NB4 (cell line): ENCODE data around the gene MYO1D.

Experiments
- DNase-seq: peaks from one replicate; pipeline ENCODE4 v3.0.0; 2010; ENCODE audit warnings: low read depth
- H3K4me3 ChIP-seq: one replicate; pipeline ENCODE4 v1.5.1; 2011; ENCODE audit warnings: mild to moderate bottlenecking, low read depth, low read length, moderate library complexity
- CTCF ChIP-seq: IDR thresholded peaks from one replicate; pipeline ENCODE4 v1.5.1; 2012; ENCODE audit warnings: low read depth, low read length
- MAX ChIP-seq: IDR thresholded peaks from 2 replicates; pipeline ENCODE4 v1.6.1; 2011; ENCODE audit warnings: low read depth, low read length
- MYC ChIP-seq: IDR thresholded peaks from 2 replicates; pipeline ENCODE4 v1.6.1; 2011; ENCODE audit warnings: low read depth, low read length
- POLR2A ChIP-seq: IDR thresholded peaks from 2 replicates; pipeline ENCODE4 v1.6.1; 2011; ENCODE audit warnings: mild to moderate bottlenecking; ENCODE audit not compliant: insufficient read length; ENCODE audit errors: extremely low read depth

The MYO1D gene

GRCh38 chr17:32609884-32610650, 266.9 kb downstream of the MYO1D start:
- H3K4me3 ChIP-seq, result no peak overlapping the region
- DNase-seq, result no peak
- TF ChIP-seq MYC, result no peak
- TF ChIP-seq CTCF, result no peak
- TF ChIP-seq POLR2A, result no peak
- no peak for TF ChIP-seq MAX

- H3K4me3 ChIP-seq, result no peak overlapping the region
- TF ChIP-seq MAX (peak; percentile 50), POLR2A (no peak), CTCF (peak; percentile 48), MYC (no peak)
- DNase-seq, result peak; percentile 82
Measured at GRCh38 chr17:32609085-32609484, 267.8 kb downstream of the MYO1D start.

- TF ChIP-seq MYC, result no peak
- no peak for TF ChIP-seq POLR2A
- no peak for TF ChIP-seq CTCF
- TF ChIP-seq MAX, result no peak
- H3K4me3 ChIP-seq, result no peak overlapping the region
- DNase-seq, result no peak
Measured at GRCh38 chr17:32608267-32608666, 268.7 kb downstream of the MYO1D start.

GRCh38 chr17:32604966-32605365, 272.0 kb downstream of the MYO1D start:
- no peak overlapping the region for H3K4me3 ChIP-seq
- DNase-seq, result no peak
- TF ChIP-seq POLR2A (no peak), MAX (no peak), MYC (no peak), CTCF (no peak)

GRCh38 chr17:32602396-32602795, 274.5 kb downstream of the MYO1D start:
- no peak for DNase-seq
- no peak overlapping the region for H3K4me3 ChIP-seq
- TF ChIP-seq CTCF, result no peak
- TF ChIP-seq MAX, result no peak
- TF ChIP-seq POLR2A, result no peak
- TF ChIP-seq MYC, result no peak

GRCh38 chr17:32601866-32602265, 275.1 kb downstream of the MYO1D start:
- no peak for DNase-seq
- no peak overlapping the region for H3K4me3 ChIP-seq
- no peak for TF ChIP-seq CTCF
- TF ChIP-seq POLR2A, result no peak
- TF ChIP-seq MAX, result no peak
- no peak for TF ChIP-seq MYC
